Peyer's patch (tissue), 4 donors: ENCODE data around the gene GAA. TPM values are rescaled to one million over a fixed set of nuclear protein-coding genes. Genes with fewer than 3 reads are reported as not detected.
A peak's percentile ranks its signal among the peaks of the same experiment; 100 is the strongest.

Experiments used
- DNase-seq, 3 donors: peaks; one replicate each; pipeline ENCODE4 v3.0.0-alpha.2; 2017 to 2019
- H3K27ac ChIP-seq, 4 donors: fragments of 200-600 bp; sonication (generic); one replicate each; pipeline ENCODE4 v1.5.1; 2016 to 2019
- H3K27me3 ChIP-seq, 2 donors: fragments of 200-600 bp; sonication (generic); one replicate each; pipeline ENCODE4 v1.5.1; 2019
- H3K36me3 ChIP-seq, 3 donors: fragments of 200-600 bp; sonication (generic); one replicate each; pipeline ENCODE4 v1.5.1; 2016 to 2019
- H3K4me1 ChIP-seq, 4 donors: fragments of 200-600 bp; sonication (generic); one replicate each; pipeline ENCODE4 v1.5.1; 2016 to 2019
- H3K4me3 ChIP-seq, 4 donors: fragments of 200-600 bp; sonication (generic); 1 replicate in 3 of 4; 2 replicates in 1 of 4; pipeline ENCODE4 v1.5.1; 2016 to 2019; ENCODE audit warnings: mild to moderate bottlenecking in 1 of 4
- H3K9me3 ChIP-seq, 4 donors: fragments of 200-600 bp; sonication (generic); one replicate each; pipeline ENCODE4 v1.5.1; 2016 to 2019; ENCODE audit warnings: mild to moderate bottlenecking in 1 of 4
- POLR2A ChIP-seq, 2 donors: fragments of 450-650 bp; IDR thresholded peaks; one replicate each; pipeline ENCODE4 v1.5.1; 2017; ENCODE audit warnings: antibody characterized with exemption in 2 of 2, mild to moderate bottlenecking in 2 of 2, moderate library complexity in 2 of 2
- total RNA-seq, 4 donors: library from RNA; depleted of rRNA; stranded (reverse); fragments of >200 nt; gene quantifications; one replicate each; pipeline ENCODE4 v1.1.0, GENCODE V29; 2016
- TF ChIP-seq, protein P1 (sequence below), 6 experiments: fragments of 450-650 bp in 4 of 6; fragments of 200-600 bp in 2 of 6; sonication (generic) in 1 of 6; IDR thresholded peaks; one replicate each; pipeline ENCODE4 v1.5.1; 2017 to 2019; ENCODE audit warnings: antibody characterized with exemption in 6 of 6, mild to moderate bottlenecking in 3 of 6, moderate library complexity in 1 of 6

Gene GAA
- total RNA-seq, 4 donors from 2014 or later: 33.8 to 88.1 (median 42.3) TPM

GRCh38 chr17:80114758-80115157, 13.4 kb downstream of the GAA start:
- no peak for DNase-seq
- Histone ChIP-seq H3K27me3 (no peaks in the 10 kb centered on the region), H3K4me3 (no peak overlapping the region), H3K9me3 (no peaks in the 10 kb centered on the region), H3K36me3 (no peaks in the 10 kb centered on the region), H3K27ac (no peak overlapping the region), H3K4me1 (peaks cover 0 to 4% (median 0%) of the 10 kb centered on the region in 4 donors)
- TF ChIP-seq, protein P1, sequence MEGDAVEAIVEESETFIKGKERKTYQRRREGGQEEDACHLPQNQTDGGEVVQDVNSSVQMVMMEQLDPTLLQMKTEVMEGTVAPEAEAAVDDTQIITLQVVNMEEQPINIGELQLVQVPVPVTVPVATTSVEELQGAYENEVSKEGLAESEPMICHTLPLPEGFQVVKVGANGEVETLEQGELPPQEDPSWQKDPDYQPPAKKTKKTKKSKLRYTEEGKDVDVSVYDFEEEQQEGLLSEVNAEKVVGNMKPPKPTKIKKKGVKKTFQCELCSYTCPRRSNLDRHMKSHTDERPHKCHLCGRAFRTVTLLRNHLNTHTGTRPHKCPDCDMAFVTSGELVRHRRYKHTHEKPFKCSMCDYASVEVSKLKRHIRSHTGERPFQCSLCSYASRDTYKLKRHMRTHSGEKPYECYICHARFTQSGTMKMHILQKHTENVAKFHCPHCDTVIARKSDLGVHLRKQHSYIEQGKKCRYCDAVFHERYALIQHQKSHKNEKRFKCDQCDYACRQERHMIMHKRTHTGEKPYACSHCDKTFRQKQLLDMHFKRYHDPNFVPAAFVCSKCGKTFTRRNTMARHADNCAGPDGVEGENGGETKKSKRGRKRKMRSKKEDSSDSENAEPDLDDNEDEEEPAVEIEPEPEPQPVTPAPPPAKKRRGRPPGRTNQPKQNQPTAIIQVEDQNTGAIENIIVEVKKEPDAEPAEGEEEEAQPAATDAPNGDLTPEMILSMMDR (IDR thresholded peaks at IDR 0.05): no peak
- TF ChIP-seq POLR2A (IDR thresholded peaks at IDR 0.05): no peak

DNA sequence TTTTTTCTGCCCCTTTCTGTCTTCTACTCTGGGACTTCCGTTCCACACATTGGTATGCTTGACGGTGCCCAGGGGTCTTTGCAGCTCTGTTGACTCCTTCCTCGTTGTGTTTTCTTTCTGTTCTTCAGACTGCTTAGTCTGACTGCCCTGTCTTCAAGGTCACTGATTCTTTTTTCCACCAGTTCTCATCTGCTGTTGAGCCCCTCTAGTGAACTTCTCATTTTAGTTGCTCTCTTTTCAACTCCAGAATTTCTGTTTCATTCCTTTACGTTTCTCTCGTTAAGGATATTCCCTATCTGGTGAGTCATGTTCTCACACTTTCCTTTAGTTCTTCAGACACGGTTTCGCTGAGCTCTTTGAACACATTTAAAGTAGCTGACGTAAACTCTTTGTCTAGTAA, 13.8 kb downstream of the GAA start:
- no peak for DNase-seq
- Histone ChIP-seq H3K4me3 (no peak overlapping the region), H3K4me1 (peaks cover 0 to 4% (median 0%) of the 10 kb centered on the region in 4 donors), H3K27ac (no peak overlapping the region), H3K9me3 (no peaks in the 10 kb centered on the region), H3K36me3 (no peaks in the 10 kb centered on the region), H3K27me3 (no peaks in the 10 kb centered on the region)
- TF ChIP-seq POLR2A (IDR thresholded peaks at IDR 0.05): no peak
- TF ChIP-seq, protein P1 (IDR thresholded peaks at IDR 0.05): no peak

- DNase-seq: no peak
- Histone ChIP-seq H3K27me3 (no peaks in the 10 kb centered on the region), H3K27ac (no peak overlapping the region), H3K9me3 (no peaks in the 10 kb centered on the region), H3K4me1 (peaks cover 0 to 4% (median 0%) of the 10 kb centered on the region in 4 donors), H3K36me3 (no peaks in the 10 kb centered on the region), H3K4me3 (no peak overlapping the region)
- TF ChIP-seq POLR2A (IDR thresholded peaks at IDR 0.05): no peak
- TF ChIP-seq, protein P1 (IDR thresholded peaks at IDR 0.05): no peak
Observed at GRCh38 chr17:80116276-80116920, 15.0 kb downstream of the GAA start.

DNA sequence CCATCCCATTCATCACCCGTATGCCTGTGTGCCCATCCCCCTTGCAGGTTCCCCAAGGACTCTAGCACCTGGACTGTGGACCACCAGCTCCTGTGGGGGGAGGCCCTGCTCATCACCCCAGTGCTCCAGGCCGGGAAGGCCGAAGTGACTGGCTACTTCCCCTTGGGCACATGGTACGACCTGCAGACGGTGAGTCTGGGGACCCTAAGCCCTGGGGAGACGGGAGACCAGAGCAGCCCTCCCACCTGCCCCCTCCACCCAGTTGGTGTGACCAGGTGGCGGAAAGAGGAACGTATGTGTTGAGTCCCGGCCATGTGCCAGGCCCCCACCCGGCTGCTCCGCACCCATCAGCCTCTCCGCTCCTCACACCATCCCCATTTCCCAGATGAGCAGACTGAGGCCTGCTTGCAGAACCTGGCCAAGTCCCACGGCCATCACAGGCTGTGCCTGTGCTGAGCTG, 15.6 kb downstream of the GAA start:
- TF ChIP-seq POLR2A (IDR thresholded peaks at IDR 0.05): no peak
- TF ChIP-seq, protein P1 (IDR thresholded peaks at IDR 0.05): no peak

GRCh38 chr17:80117491-80118401, 16.4 kb downstream of the GAA start:
- Histone ChIP-seq H3K27ac (no peak overlapping the region), H3K4me1 (no peaks in the 10 kb centered on the region), H3K36me3 (no peaks in the 10 kb centered on the region), H3K4me3 (no peak overlapping the region), H3K9me3 (no peaks in the 10 kb centered on the region), H3K27me3 (no peaks in the 10 kb centered on the region)
- TF ChIP-seq POLR2A (IDR thresholded peaks at IDR 0.05): no peak
- TF ChIP-seq, protein P1 (IDR thresholded peaks at IDR 0.05): no peak
- DNase-seq: peak in 1 of 3 donors; percentile 37

More for the DNA sequence above, 15.6 kb downstream of the GAA start:
- Histone ChIP-seq H3K36me3 (no peaks in the 10 kb centered on the region), H3K4me3 (no peak overlapping the region), H3K27ac (no peak overlapping the region), H3K9me3 (no peaks in the 10 kb centered on the region), H3K27me3 (no peaks in the 10 kb centered on the region), H3K4me1 (peaks cover 0 to 4% (median 0%) of the 10 kb centered on the region in 4 donors)
- peak in 1 of 3 donors; percentile 41 for DNase-seq
